ENCODE measurements around the gene ASIC2.

DNA sequence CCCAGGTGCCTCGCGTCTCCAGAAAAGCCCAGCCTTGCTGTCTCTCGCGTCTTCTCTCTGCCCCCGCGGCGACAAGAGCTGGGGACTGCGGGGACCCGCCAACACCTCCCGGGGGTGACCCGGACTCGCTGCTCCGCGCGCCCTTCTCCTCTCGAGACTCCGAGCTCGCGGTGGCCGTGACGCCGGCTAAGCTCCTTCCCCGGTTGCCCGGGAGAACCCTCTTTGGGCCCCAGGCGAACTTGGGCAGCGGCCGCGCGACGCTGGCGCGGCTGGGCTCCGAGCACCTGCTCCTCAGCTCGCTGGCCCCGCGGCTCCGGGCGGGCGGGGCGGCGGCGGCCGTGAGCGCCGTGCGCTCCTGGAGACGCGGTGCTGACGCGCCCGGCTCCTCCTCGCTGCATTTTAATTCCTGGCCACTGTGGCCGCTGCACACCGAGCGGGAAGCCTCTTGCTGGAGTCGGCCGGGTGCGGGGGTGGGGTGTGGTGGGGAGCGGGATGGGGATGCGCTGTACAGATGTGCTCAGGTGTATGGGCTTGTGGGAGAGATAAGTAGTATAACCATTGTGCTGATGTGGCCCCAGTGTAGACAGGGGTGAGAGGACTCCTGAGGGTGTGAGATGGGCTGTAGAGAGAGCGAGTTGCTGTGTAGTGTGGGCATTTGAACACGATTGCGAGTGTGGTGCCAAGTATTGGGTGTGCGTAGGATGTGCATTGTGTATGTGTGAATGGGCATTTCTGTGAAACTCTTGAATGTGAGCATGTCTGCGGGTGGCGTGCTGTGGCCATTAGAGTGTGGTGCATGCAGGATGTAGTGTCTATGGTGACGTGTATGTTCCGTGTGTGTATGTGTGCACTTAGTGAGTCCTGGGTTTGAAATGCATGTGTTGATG is at the start of gene ASIC2:
- TF ChIP-seq GLIS3 (CRISPR knock-in tag; IDR thresholded peaks at IDR 0.05) (no peak), CREB5 (CRISPR knock-in tag; IDR thresholded peaks at IDR 0.05; ENCODE audit: low read depth) (no peak)

Measured in SK-N-SH treated with all-trans-retinoic acid at 6 μM for 48 hours (cell line).